ENCODE measurements around the gene POLR2C. TPM values are rescaled to one million over a fixed set of nuclear protein-coding genes. Genes with fewer than 3 reads are reported as not detected.
A peak's percentile ranks its signal among the peaks of the same experiment; 100 is the strongest.

POLR2C gene
- total RNA-seq, 2 donors from 2014 or later: 72.0 to 88.3 TPM

GRCh38 chr16:57514371-57514770 is 51.9 kb downstream of the POLR2C start:
- no peak overlapping the region for H3K4me3 ChIP-seq (ENCODE audit: low read length)
- H3K36me3 ChIP-seq (ENCODE audit: control insufficient read depth, insufficient read depth, low read length): peaks cover 4% of the 10 kb centered on the region
- Mint-ChIP-seq H3K36me3 (ENCODE audit: low read depth) (peaks cover 19% of the 10 kb centered on the region), H3K9me3 (no peaks in the 10 kb centered on the region), H3K4me1 (peaks cover 8% of the 10 kb centered on the region), H3K27me3 (ENCODE audit: insufficient read depth) (no peaks in the 10 kb centered on the region), H3K27ac (no peak overlapping the region), H3K4me3 (no peak overlapping the region)
- no peaks in the 10 kb centered on the region for H3K4me1 ChIP-seq (ENCODE audit: control insufficient read depth, insufficient read depth, low read length)
- no peaks in the 10 kb centered on the region for H3K27me3 ChIP-seq (ENCODE audit: control insufficient read depth, insufficient read depth, low read length, poor library complexity, severe bottlenecking)
- H3K9me3 ChIP-seq (ENCODE audit: control insufficient read depth, low read length): no peaks in the 10 kb centered on the region
- WGBS, 2 experiments (ENCODE audit: insufficient coverage in 1 of 2, insufficient read length in 1 of 2): 87 to 92% methylated on average over 4 of the region's 4 CpGs
- DNase-seq: no peak
- TF ChIP-seq CTCF (conservative IDR thresholded peaks at IDR 0.05): no peak
- H3K27ac ChIP-seq (ENCODE audit: low read depth, low read length): no peak overlapping the region
- H3K9ac ChIP-seq (ENCODE audit: extremely low read depth, low read length, poor library complexity, severe bottlenecking): no peak overlapping the region

- Histone ChIP-seq H3K4me3 (ENCODE audit: low read length) (no peak overlapping the region), H3K36me3 (ENCODE audit: control insufficient read depth, insufficient read depth, low read length) (peaks cover 4% of the 10 kb centered on the region), H3K4me1 (ENCODE audit: control insufficient read depth, insufficient read depth, low read length) (no peaks in the 10 kb centered on the region), H3K27ac (ENCODE audit: low read depth, low read length) (no peak overlapping the region), H3K9ac (ENCODE audit: extremely low read depth, low read length, poor library complexity, severe bottlenecking) (no peak overlapping the region), H3K9me3 (ENCODE audit: control insufficient read depth, low read length) (no peaks in the 10 kb centered on the region), H3K27me3 (ENCODE audit: control insufficient read depth, insufficient read depth, low read length, poor library complexity, severe bottlenecking) (no peaks in the 10 kb centered on the region)
- Mint-ChIP-seq H3K4me1 (peaks cover 5% of the 10 kb centered on the region), H3K36me3 (ENCODE audit: low read depth) (peaks cover 20% of the 10 kb centered on the region), H3K27me3 (ENCODE audit: insufficient read depth) (no peaks in the 10 kb centered on the region), H3K9me3 (no peaks in the 10 kb centered on the region), H3K27ac (no peak overlapping the region), H3K4me3 (no peak overlapping the region)
- TF ChIP-seq CTCF (conservative IDR thresholded peaks at IDR 0.05): no peak
- WGBS, 2 experiments (ENCODE audit: insufficient coverage in 1 of 2, insufficient read length in 1 of 2): 90 to 96% methylated on average over 17 to 23 of the region's 23 CpGs
- peak; percentile 72 for DNase-seq
Measured at GRCh38 chr16:57514791-57515600, 52.5 kb downstream of the POLR2C start.

GRCh38 chr16:57516176-57516725 is 53.8 kb downstream of the POLR2C start:
- TF ChIP-seq CTCF (conservative IDR thresholded peaks at IDR 0.05): no peak
- WGBS, 2 experiments (ENCODE audit: insufficient coverage in 1 of 2, insufficient read length in 1 of 2): 95 to 97% methylated on average over 6 to 10 of the region's 10 CpGs
- H3K9me3 ChIP-seq (ENCODE audit: control insufficient read depth, low read length): no peaks in the 10 kb centered on the region
- Mint-ChIP-seq H3K36me3 (ENCODE audit: low read depth) (peaks cover 21% of the 10 kb centered on the region), H3K4me1 (no peaks in the 10 kb centered on the region), H3K4me3 (no peak overlapping the region), H3K27ac (no peak overlapping the region), H3K9me3 (no peaks in the 10 kb centered on the region), H3K27me3 (ENCODE audit: insufficient read depth) (no peaks in the 10 kb centered on the region)
- H3K36me3 ChIP-seq (ENCODE audit: control insufficient read depth, insufficient read depth, low read length): peaks cover 4% of the 10 kb centered on the region
- H3K27me3 ChIP-seq (ENCODE audit: control insufficient read depth, insufficient read depth, low read length, poor library complexity, severe bottlenecking): no peaks in the 10 kb centered on the region
- no peaks in the 10 kb centered on the region for H3K4me1 ChIP-seq (ENCODE audit: control insufficient read depth, insufficient read depth, low read length)
- no peak overlapping the region for H3K27ac ChIP-seq (ENCODE audit: low read depth, low read length)
- H3K4me3 ChIP-seq (ENCODE audit: low read length): no peak overlapping the region
- no peak for DNase-seq
- H3K9ac ChIP-seq (ENCODE audit: extremely low read depth, low read length, poor library complexity, severe bottlenecking): no peak overlapping the region

Data from endodermal cell (in vitro differentiated cells).